Stimulated activated CD8-positive, alpha-beta memory T cell treated with anti-CD3 and anti-CD28 coated beads, Interleukin-12 subunit alpha, Interleukin-12 subunit beta, amount 100 ng/mL, for 4 hours (primary cell): ENCODE measurements around the gene TMED1.
"Not testable (repeated sequence)": the region's sequence is repeated elsewhere in the genome, so short reads cannot be mapped to it uniquely, and the experiment has no call there.

Experiments
- DNase-seq: peaks from one replicate; pipeline ENCODE4 v3.0.0-alpha.2; 2020; ENCODE audit warnings: low read depth

Gene TMED1, protein sequence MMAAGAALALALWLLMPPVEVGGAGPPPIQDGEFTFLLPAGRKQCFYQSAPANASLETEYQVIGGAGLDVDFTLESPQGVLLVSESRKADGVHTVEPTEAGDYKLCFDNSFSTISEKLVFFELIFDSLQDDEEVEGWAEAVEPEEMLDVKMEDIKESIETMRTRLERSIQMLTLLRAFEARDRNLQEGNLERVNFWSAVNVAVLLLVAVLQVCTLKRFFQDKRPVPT

DNA sequence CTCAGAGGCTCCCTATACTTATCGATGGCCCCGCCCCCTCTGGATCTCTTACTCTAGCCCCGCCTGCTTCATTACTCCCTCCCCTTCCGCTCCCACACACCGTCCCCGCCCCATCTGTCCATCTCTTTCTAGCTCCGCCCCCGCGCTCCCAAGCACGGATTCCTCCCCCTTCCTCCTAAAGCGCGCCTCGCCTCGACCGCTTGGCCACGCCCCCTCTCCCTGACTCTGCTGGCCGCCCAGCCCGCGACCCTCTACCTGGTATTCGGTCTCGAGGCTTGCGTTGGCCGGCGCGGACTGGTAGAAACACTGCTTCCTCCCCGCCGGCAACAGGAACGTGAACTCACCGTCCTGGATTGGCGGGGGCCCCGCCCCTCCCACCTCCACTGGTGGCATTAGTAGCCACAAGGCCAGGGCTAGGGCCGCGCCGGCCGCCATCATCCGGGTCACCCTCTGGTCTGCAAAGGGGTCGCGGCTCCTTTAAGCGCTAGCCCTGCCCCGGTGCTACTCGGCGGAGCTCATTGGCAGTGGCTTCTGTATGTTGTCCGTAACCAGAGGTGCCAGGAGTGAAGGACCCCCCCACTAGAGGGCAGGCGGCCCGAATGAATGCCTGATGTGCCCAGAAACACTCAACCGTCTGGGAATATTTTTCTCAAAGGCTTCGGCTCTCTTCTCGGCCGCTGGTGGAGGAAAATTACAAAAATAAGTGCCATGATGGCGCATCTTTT is at the start of gene TMED1:
TSS of gene TMED1 (minus strand) at position 459 of the 725 bp plus-strand sequence. CDS start at position 438, 21 bp downstream.
- peak; percentile 79 for DNase-seq

DNA sequence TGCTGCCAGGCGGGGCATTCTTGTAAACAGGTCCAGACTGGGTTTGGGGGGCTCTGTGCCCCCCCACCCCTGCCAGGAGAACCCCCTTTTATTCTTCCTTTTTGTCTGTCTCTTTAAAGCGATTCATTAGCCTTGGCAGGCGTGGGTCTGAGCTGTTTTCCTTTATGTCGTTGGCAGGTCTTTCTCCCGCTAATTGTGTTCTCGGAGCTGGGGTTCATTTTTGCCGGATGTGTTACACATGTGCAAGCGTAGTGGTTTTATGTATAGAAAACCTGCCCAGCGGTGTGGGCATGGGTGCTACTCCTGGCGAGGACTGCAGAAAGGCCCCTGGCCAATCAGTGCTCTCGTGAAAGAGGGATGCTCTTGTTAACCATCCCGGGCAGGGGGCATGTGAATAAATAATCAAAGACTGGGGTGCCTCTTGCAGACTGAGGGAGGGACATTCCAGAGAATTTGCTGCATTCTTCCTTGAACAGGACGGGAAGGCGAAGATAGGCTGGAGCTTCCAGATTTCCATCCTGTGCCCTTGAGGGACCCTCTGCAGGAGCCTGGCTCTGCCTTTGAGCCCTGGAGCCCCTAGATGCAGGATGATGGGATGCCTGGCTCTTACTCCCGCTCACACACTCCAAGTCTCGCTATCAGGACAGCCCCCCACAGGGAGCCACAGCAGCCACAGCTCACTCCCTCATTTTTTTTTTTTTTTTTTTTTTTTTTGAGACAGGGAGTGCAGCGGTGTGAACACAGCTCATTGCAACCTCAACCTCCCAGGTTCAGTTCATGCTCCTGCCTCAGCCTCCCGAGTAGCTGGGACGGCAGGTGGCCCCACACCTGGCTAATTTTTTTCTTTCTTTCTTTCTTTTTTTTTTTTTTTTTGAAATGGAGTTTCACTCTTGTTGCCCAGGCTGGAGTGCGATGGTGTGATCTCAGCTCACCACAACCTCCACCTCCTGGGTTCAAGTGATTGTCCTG is 49.5 kb upstream of the TMED1 start:
- no peak for DNase-seq

GRCh38 chr19:10884274-10884673 is 48.3 kb upstream of the TMED1 start:
- no peak for DNase-seq

- DNase-seq: no peak
Observed at GRCh38 chr19:10882108-10882457, 46.1 kb upstream of the TMED1 start.

GRCh38 chr19:10881403-10882107 is 45.5 kb upstream of the TMED1 start:
- DNase-seq: no peak

DNA sequence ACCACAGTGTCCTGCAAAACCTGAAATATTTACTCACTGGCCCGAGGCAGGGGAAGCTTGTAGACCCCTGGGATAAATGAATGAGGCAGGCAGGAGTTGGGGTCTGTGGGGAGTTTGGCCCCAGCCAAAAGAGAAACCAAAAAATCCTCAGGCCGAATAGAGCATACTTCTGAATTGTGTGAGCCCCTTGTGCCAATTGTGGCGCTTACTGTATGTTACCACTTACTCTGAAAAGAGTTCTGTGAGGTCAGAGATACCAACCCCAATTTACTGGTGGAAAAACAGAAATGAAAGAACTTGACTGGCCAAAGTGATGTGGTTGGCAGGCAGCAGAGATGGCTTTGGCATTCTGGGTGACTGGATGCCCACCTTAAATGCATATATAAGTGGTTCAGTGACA is 42.2 kb upstream of the TMED1 start:
- DNase-seq: no peak

GRCh38 chr19:10877608-10878007 is 41.6 kb upstream of the TMED1 start:
- not testable (repeated sequence) for DNase-seq

DNA sequence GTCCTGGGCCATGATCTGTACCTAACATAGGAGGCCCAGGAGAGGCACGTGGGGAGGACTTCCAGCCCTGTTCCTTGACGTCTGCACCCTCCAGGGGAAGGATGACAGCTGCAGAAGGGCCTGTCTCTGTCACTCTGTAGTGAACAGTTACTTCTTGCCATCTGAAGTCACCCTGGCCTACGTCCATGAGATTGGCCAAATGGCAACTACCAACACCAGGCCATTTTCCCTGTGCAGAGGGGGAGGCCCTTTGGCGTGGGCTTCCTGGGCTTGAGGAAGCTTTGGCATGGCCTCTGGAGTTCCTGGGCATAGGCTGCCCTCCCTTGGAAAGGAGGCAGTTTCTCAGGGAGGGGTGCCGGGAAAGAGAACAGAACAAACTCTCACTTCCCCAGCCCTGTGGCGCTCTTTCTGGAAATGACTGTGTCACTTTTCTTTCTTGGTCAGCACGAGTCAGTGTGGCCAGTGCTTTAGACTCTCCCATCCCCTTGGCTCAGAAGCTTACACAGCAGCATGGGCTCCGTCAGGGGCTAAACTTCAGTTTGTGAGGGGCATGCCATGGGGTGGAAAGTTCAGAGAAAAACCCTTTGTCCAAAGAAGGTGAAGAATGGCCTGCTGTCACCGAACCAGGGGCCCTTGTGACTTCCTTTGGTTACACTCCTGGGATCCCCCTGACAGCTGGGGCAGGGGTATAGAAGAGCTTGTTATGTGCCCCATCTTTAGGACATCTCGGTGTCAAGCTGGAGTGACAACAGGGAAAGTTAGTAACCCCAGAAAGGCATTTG is 40.6 kb upstream of the TMED1 start:
- no peak for DNase-seq

DNA sequence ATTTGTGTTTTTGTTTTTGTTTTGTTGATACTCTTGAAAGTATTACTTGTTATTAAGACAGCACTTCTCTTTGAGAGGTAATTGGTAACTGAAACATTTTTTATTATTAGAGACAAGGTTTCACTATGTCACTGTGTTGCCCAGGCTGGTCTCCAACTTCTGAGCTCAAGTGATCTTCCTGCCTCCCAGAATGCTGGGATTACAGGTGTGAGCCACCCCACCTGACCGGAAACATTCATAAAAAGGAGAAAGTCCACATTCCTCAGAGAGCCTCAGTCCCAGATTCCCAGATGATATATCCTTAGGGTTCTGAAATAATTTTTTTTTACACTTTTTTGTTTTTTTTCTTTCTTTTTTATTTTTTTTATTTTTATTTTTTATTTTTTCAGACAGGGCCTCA is 38.0 kb upstream of the TMED1 start:
- DNase-seq: no peak

- DNase-seq: peak; percentile 15
Observed at GRCh38 chr19:10872546-10873107, 36.6 kb upstream of the TMED1 start.

DNA sequence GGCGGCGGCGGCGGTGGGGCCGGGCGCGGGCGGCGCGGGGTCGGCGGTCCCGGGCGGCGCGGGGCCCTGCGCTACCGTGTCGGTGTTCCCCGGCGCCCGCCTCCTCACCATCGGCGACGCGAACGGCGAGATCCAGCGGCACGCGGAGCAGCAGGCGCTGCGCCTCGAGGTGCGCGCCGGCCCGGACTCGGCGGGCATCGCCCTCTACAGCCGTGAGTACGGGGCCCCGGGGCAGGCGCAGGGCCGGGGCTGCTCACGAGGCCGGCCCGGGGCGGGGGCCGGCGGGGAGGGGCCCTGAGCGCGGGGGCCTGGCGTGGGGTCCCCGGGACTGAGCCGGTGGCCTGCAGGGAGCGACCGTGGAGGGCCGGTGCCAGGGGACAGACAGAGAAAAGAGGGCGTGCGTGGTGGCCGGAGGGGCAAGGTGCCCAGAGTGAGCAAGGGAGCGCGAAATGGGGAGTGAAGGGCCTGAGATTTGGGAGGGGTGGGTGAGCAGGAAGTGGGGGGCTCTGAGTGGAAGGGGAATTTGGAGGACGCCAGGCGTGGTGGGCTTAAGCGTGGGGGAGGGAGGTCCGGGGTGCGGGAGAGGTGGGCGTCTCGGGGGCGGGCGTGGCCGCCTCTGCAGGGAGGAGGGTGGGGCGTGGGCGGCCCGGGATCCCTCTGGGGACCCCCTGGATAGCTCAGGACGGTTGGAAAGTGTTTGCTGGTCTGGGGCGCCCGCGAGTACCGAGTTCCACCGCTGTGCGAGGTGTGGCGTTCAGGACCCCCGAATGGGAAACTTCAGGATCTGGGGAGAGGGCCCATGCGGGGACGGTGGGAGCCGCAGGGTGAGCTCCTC is 35.9 kb upstream of the TMED1 start:
- DNase-seq: peak; percentile 20

GRCh38 chr19:10870955-10871603 is 35.1 kb upstream of the TMED1 start, which contains the start of gene CARM1:
CARM1 (plus strand) TSS chr19:10871553; CDS start chr19:10871703, 150 bp downstream.
- peak; percentile 99 for DNase-seq

DNA sequence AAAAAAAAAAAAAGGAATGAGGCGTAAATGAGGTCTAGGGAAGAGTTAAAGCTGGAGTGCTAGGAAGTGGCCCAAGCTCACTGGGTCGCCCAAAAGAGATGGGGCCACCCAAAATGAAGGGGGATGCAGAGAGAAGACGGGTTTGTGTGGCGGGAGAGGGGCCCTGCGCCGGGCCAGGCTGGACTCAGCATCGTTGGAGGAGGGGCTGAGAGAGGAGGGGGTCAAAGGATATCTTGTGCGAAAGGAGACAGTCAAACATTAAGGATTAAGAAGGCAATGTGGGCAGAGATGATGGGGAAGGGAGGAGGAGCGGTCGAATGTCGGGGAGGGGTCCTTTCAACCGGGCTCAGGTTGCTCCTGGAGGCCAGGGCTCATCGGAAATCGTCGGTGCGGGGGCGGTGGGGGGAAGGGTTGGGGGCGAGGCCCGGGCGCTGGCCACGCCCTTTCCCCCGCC is 34.5 kb upstream of the TMED1 start:
- DNase-seq: no peak

- not testable (repeated sequence) for DNase-seq
Observed at GRCh38 chr19:10869872-10870311, 33.9 kb upstream of the TMED1 start.

DNA sequence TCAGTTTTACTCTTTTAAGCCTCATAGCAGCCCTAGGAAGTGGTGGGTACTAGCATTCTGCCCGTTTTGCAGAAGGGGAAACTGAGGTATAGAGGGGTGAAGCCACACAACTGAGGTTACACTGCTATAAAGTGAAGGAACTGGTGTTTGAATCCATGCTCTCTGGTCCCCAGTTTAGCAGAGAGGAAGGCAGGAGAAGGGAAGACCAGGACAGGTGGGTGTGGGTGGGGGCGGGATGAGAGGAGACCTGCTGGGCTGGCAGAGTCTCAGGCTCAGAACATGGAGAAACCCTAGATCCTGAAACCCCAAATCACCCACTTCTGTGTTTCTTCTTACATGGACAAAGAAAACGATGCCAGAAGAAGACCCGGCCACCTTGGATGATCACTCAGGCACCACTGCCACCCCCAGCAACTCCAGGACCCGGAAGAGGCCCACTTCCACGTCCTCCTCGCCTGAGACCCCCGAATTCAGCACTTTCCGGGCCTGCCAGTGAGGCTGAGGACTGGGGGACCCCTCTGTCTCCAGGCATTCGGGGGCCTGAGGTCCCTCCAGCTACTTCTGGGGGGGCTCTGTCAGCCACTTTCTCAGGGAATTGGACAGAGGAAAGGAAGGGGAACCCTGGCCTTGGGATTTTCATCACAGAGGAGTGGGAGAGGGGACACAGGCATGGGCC is 33.0 kb upstream of the TMED1 start:
- DNase-seq: no peak

DNA sequence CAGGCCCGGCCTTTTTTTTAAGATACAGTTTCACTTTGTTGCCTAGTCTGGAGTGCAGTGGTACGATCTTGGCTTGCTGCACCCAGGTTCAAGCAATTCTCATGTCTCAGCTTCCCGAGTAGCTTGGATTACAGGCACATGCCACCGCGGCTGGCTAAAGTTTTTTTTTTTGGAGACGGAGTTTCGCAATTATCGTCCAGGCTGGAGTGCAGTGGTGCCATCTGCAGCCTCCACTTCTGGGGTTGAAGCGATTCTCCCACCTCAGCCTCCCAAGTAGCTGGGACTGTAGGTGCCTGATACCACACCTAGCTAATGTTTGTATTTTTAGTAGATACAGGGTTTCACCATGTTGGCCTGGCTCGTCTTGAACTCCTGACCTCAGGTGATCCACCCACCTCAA is 30.5 kb upstream of the TMED1 start:
- no peak for DNase-seq

DNA sequence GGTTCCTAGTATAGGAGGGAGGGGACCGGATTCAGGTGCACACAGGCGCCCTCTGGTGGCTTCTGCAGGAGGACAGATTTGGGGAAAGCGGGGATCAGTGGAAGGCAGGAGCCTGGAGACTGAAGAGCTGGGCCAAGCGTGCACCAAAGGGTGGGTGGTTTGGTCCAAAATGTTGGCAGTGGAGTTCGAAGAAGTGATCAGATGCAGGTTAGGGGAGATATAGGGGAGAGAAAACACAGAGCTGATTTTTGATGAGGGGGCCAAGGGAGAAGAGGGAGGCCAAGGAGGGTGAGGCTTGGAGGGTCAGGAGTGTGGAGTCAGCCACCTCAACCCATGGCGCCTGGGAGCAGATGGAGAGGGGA is 28.5 kb upstream of the TMED1 start:
- DNase-seq: peak; percentile 49

DNA sequence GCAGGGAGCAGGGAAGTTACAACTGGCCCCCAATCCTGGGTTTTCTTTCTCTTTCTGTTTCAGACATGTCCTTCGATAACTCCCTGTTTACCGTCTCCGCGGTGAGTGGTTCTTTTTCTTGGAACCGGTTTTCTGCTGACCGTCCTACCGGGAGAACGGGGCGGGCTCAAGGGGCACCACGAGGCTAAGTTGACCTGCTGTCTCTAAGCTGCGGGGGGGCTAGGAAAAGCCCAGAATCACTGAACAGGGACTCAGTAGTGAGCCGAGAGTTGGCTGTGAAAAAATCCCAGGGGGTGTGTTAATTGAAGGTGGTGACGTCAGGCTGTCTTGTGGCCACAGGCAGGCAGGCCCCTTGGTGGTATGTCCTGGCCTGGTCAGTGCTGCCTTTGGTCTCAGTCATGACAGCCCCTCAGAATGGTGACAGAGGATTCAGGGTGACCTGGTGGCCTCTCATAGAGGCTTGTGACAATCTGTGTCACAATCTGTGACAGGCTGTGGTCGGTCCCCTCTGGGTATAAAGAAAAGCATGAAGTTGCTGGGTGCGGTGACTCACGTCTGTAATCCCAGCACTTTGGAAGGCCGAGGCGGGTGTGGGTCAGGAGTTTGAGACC is 27.2 kb upstream of the TMED1 start:
- no peak for DNase-seq
